HG02642 (cell line): ENCODE measurements around the gene ERCC4.
"Not testable (repeated sequence)": the region's sequence is repeated elsewhere in the genome, so short reads cannot be mapped to it uniquely, and the experiment has no call there.

ENCODE experiments used
- ATAC-seq: cut with Tn5 transposase; IDR thresholded peaks from one replicate; pipeline ENCODE4 v1.9.1; 2021; ENCODE audit warnings: mild to moderate bottlenecking; ENCODE audit not compliant: unreplicated experiment, poor library complexity

Gene ERCC4

GRCh38 chr16:13919683-13920509 lies at the start of gene ERCC4:
TSS of gene ERCC4 (plus strand) at chr16:13920154. CDS start at chr16:13920166, 12 bp downstream.
- peak; percentile 98 for ATAC-seq

- ATAC-seq, result no peak
These were observed 46.0 kb upstream of the ERCC4 start for GRCh38 chr16:13873835-13874438.

- no peak for ATAC-seq
These were observed 44.2 kb upstream of the ERCC4 start for GRCh38 chr16:13875614-13876284.

- ATAC-seq, result no peak
These were observed 36.7 kb upstream of the ERCC4 start for GRCh38 chr16:13883276-13883675.

GRCh38 chr16:13883881-13884280 lies 36.1 kb upstream of the ERCC4 start:
- ATAC-seq, result no peak

- ATAC-seq, result no peak
These were observed 34.3 kb upstream of the ERCC4 start for GRCh38 chr16:13885700-13886099.

GRCh38 chr16:13886608-13887007 lies 33.3 kb upstream of the ERCC4 start:
- no peak for ATAC-seq

GRCh38 chr16:13889323-13889722 lies 30.6 kb upstream of the ERCC4 start:
- not testable (repeated sequence) for ATAC-seq

- no peak for ATAC-seq
These were observed 27.7 kb upstream of the ERCC4 start for GRCh38 chr16:13892301-13892700.

- no peak for ATAC-seq
These were observed 24.4 kb upstream of the ERCC4 start for GRCh38 chr16:13895516-13895915.

GRCh38 chr16:13896543-13897182 lies 23.3 kb upstream of the ERCC4 start:
- ATAC-seq, result no peak

GRCh38 chr16:13897806-13898205 lies 22.1 kb upstream of the ERCC4 start:
- no peak for ATAC-seq

GRCh38 chr16:13898233-13898632 lies 21.7 kb upstream of the ERCC4 start:
- ATAC-seq, result no peak

GRCh38 chr16:13902052-13902451 lies 17.9 kb upstream of the ERCC4 start:
- ATAC-seq, result no peak

- no peak for ATAC-seq
These were observed 17.3 kb upstream of the ERCC4 start for GRCh38 chr16:13902677-13903076.

GRCh38 chr16:13904179-13904691 lies 15.7 kb upstream of the ERCC4 start:
- no peak for ATAC-seq

- not testable (repeated sequence) for ATAC-seq
These were observed 15.1 kb upstream of the ERCC4 start for GRCh38 chr16:13904822-13905221.

GRCh38 chr16:13906168-13907089 lies 13.5 kb upstream of the ERCC4 start:
- ATAC-seq, result no peak

- no peak for ATAC-seq
These were observed 12.5 kb upstream of the ERCC4 start for GRCh38 chr16:13907431-13907830.

GRCh38 chr16:13909069-13909468 lies 10.9 kb upstream of the ERCC4 start:
- no peak for ATAC-seq
